Nephron (organoid): Measurements from ENCODE around the gene CYP3A5.

Experiments used
- H3K27ac Mint-ChIP-seq, 3 experiments: 2 replicates each; pipeline ENCODE4 v1.8.0; 2020; ENCODE audit warnings: mixed read lengths in 3 of 3, mild to moderate bottlenecking in 2 of 3, moderate library complexity in 1 of 3
- H3K27me3 Mint-ChIP-seq: 2 replicates; pipeline ENCODE4 v1.8.0; 2021; ENCODE audit warnings: low read depth, mild to moderate bottlenecking, moderate library complexity, mixed read lengths
- H3K36me3 Mint-ChIP-seq: 2 replicates; pipeline ENCODE4 v1.8.0; 2020; ENCODE audit warnings: low read depth, mixed read lengths
- H3K4me1 Mint-ChIP-seq: 2 replicates; pipeline ENCODE4 v1.8.0; 2020; ENCODE audit warnings: mixed read lengths
- H3K4me3 Mint-ChIP-seq, 3 experiments: 2 replicates each; pipeline ENCODE4 v1.8.0; 2020; ENCODE audit warnings: mild to moderate bottlenecking in 3 of 3, mixed read lengths in 3 of 3, moderate library complexity in 2 of 3
- H3K9me3 Mint-ChIP-seq: 2 replicates; pipeline ENCODE4 v1.8.0; 2020; ENCODE audit warnings: mixed read lengths
- CTCF ChIP-seq, 3 experiments: fragments of 200-600 bp; sonication (generic); IDR thresholded peaks; one replicate each; pipeline ENCODE4 v1.5.0; 2021; ENCODE audit warnings: antibody characterized with exemption in 3 of 3; ENCODE audit not compliant: unreplicated experiment in 3 of 3

CYP3A5 gene

GRCh38 chr7:99599836-99600235, 80.0 kb downstream of the CYP3A5 start:
- H3K4me3 Mint-ChIP-seq, result no peak overlapping the region
- no peaks in the 10 kb centered on the region for H3K36me3 Mint-ChIP-seq
- no peak overlapping the region for H3K27ac Mint-ChIP-seq
- no peaks in the 10 kb centered on the region for H3K9me3 Mint-ChIP-seq
- TF ChIP-seq CTCF (IDR thresholded peaks at IDR 0.05; ENCODE audit: unreplicated experiment in 3 of 3), result no peak
- no peaks in the 10 kb centered on the region for H3K27me3 Mint-ChIP-seq
- no peaks in the 10 kb centered on the region for H3K4me1 Mint-ChIP-seq
